HG02943 (cell line): ENCODE measurements around the gene RINL.

ENCODE experiments used
- ATAC-seq: cut with Tn5 transposase; IDR thresholded peaks from one replicate; pipeline ENCODE4 v1.9.1; 2021; ENCODE audit warnings: mild to moderate bottlenecking, low read depth, moderate library complexity; ENCODE audit not compliant: unreplicated experiment

Gene RINL

DNA sequence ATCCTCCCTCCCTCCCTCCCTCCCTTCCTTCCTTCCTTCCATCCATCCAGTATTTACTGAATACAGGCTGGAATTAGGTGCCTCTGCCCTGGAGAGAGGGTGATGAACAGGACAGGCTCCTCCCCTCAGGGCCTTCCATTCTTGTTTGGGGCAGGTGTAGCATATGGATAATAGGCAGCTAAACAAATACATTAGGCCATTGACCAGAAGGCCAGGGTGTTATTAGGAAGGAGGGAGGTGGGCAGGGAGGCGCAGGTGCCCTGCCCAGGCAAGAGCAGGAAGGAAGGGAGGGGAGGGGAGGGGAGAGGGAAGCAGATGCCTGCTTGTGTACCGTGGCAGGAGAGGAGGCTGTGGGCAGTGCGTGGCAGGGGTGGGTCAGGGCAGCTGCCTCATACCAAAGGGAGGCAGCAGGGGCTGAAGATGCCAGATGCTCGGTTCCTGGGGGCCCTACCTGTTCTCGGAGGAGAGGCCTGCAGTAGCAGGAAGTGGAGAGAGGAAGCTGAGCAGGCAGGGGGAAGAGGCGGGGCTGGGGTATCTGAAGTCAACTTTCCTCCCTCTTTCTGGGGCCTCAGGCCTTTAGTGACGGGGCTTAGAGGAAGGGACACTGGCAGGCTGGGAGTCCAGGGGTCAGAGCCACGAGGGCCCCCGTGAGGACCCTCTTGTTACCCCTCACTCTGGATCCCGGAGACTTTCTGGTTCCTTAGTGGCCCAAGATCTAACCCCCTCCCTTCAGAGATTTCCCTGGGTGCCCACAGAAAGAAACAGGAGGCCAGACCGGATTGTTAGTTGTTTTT is at the start of gene RINL:
RINL (minus strand) TSS at position 495 of the 794 bp plus-strand sequence. CDS start 1,533 bp downstream, outside the sequence.
- no peak for ATAC-seq

DNA sequence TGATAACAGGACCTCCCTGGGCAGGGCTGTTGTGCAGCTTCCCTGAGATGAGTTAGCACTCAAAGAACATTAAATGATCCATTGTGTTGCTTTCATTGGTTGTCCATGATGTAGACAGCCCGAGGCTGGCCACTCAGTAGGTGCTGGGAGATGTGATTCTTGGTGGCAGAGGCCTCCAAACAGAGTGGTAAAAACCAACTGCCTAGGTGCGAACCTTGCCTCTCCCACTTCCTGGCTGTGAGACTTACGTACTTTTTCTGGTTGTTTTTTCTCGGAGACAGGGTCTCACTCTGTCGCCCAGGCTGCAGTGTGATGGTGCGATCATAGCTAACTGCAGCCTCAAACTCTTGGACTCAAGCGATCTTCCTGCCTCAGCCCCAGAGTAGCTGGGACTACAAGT is 46.3 kb upstream of the RINL start:
- ATAC-seq, result no peak

DNA sequence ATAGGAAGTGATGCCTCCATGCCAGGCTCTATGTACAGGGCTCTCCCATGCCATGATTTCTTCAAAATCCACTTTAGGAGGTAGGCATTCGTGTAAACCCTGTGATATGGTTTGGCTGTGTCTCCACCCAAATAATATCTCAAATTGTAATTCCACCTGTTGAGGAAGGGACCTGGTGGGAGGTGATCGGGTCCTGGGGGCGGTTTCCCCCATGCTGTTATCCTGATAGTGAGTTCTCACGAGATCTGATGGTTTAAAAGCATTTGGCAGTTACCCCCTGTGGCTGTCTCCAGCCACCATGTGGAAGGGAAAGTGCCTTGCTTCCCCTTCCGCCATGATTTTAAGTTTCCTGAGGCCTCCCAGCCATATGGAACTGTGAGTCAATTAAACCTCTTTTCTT is 44.4 kb upstream of the RINL start:
- ATAC-seq, result no peak

- ATAC-seq, result no peak
These were observed 43.6 kb upstream of the RINL start for GRCh38 chr19:38921420-38922274.

DNA sequence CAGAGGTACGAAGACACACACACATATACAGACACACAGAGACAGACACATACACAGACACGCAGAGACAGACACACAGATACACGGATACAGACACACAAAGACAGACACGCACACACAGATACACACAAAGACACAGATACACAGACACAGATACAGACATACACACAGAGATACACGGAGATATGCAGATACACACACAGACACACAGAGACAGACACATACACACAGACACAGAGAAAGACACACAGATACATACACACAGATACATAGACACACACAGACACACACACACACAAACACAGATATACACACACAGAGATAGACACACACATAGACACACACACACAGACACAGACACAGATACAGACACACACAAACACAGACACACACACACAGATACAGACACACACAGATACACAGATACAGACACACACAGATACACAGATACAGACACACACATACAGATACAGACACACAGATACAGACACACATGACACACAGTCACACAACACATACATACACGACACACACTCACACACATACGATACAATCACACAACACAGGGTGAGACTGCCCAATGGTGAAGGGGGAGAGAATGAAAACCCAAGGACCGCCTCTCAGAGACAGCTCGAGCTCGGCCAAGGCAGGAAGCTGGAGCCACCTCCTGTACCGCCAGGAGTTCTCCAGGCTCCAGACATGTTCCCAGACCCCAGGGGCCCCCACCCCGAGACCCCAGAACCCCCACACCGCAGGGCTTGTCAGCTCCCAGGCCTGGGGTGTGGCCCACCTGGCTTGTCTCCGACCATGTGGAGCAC is 42.7 kb upstream of the RINL start:
- ATAC-seq, result no peak

DNA sequence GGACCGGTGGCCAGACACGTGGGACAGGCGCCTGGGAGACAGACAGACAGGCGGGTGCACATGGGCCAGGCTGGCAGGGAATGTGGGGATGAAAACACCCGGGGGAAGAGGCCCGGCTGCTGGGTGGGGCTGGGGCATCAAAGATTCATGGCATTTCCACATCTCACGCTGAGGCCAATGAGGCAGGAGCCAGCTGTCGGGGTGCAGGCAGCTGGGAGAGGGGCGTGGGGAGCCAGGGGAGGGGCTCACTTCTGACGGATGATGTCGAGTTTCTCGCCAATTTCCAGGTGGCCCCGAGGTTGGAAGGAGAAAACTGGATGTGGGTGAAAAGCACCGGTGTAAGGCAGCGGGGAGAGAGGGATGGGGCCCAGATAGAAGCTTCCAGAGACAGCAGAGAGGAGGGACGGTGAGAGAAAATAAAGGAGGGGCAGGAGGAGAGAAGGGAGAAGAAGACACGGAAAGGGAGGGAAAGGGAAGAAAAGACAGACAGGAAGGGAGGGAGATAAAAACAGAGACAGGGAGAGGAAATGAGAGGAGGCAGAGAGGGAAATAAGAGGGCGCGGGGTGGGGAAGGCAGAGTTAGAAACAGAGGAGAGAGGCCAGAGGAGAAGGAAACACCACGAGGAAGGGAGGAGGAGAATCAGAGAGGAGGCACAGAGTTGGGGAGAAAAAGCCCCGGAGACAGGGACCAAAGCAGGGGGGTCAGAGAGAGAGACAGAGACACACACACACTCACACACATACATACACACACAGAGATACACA is 41.9 kb upstream of the RINL start:
- no peak for ATAC-seq

DNA sequence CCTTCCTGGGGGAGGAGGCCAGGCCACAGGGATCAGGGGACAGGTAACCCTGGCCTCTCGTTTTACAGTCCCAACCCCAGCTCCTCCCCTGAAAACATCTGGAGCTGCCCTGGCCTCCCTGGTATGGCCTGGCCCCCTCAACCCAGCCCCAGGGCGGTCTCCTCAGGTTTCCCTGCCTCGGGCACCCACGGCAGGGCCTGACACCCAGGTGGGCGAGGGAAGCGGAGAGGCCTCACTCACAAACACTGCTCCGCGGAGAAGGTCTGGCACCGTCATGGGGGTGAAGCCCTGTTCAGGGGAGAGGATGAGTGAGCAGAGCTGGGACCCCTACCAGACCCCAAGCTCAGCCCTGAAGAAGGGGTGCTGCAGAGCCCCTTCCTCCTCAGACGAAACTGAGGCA is 40.5 kb upstream of the RINL start:
- ATAC-seq, result no peak

GRCh38 chr19:38917921-38918491 is 39.9 kb upstream of the RINL start:
- no peak for ATAC-seq

GRCh38 chr19:38917516-38917915 is 39.4 kb upstream of the RINL start:
- ATAC-seq, result no peak

- ATAC-seq, result no peak
These were observed 37.5 kb upstream of the RINL start for GRCh38 chr19:38915329-38916321.

- no peak for ATAC-seq
These were observed 35.9 kb upstream of the RINL start for GRCh38 chr19:38913958-38914357.

DNA sequence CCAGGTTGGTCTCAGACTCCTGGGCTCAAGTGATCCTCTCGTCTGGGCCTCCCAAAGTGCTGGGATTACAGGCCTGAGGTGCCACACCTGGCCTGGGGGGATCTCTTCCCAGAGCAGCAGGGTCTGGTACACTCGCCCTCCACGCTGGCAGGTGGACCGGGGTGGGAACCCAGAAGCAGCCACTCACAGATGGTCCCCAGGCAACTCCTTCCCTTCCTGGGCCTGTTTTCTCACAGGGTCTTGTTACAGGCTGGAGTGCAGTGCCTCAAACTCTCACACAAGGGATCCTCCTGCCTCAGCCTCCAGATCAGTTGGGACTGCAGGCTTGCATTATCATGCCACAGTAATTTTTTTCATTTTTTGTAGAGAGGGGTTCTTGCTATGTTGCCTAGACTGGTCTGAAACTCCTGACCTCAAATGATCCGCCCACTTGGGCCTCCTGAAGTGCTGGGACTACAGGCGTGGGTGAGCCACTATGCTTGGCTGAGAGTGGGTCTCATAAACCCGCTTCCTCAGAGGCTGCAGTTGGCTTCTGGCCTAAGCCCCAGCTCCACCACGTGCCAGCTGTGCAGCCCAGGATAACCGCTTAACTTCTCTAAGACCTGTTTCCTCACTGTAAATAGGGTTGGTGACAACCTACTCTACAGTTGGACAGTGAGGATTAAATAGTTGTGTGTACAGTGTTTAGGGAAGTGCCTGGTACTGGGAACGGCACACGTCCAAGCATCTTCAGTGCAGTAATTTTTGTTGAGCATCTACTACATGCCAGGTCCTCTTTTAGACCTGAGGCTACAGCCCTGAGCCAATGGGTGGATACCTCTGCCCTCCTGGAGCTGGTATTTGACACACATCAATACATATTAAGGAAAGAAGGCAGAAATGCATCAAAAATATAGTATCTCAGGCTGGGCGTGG is 34.8 kb upstream of the RINL start:
- ATAC-seq, result no peak

GRCh38 chr19:38911388-38912001 is 33.4 kb upstream of the RINL start:
- no peak for ATAC-seq

- ATAC-seq, result no peak
These were observed 32.4 kb upstream of the RINL start for GRCh38 chr19:38910488-38910887.

- no peak for ATAC-seq
These were observed 30.8 kb upstream of the RINL start for GRCh38 chr19:38908911-38909310.

DNA sequence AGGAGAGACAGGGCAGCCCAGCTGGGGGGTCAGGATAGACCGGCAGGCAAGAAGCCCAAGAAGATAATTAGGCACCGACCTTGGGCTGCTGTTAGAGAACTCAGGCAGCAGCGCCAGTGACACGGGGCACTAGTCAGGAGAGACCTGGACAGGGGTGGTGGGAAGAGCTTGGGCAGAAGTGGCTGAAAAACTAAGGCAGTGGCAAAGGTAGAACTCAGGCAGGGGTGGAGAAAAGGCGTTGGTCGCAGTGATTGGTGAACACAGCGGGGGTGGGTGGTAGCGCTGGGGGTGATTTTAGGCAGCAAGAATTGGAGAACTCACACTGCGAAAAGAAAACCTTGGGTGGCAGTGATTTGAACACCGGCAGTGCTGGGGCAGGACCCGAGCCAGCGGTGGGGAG is 29.6 kb upstream of the RINL start:
- ATAC-seq, result no peak

- no peak for ATAC-seq
These were observed 29.2 kb upstream of the RINL start for GRCh38 chr19:38907227-38907626.
